Activated T-cell treated with anti-CD3 and anti-CD28 coated beads for 4 hours (primary cell): Measurements from ENCODE around the gene KIZ.

Experiments
- DNase-seq: peaks from one replicate; pipeline ENCODE4 v3.0.0-alpha.2; 2020

Gene KIZ, protein sequence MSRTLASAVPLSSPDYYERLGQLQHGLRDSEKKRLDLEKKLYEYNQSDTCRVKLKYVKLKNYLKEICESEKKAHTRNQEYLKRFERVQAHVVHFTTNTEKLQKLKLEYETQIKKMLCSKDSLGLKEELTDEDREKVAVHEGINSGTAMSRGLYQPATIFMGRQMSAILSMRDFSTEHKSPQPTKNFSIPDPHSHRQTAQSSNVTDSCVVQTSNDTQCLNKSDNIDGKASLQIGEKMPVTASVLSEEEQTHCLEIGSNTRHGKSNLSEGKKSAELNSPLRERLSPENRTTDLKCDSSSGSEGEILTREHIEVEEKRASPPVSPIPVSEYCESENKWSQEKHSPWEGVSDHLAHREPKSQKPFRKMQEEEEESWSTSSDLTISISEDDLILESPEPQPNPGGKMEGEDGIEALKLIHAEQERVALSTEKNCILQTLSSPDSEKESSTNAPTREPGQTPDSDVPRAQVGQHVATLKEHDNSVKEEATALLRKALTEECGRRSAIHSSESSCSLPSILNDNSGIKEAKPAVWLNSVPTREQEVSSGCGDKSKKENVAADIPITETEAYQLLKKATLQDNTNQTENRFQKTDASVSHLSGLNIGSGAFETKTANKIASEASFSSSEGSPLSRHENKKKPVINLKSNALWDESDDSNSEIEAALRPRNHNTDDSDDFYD

GRCh38 chr20:21125849-21126580 lies at the start of gene KIZ:
KIZ (plus strand) TSS chr20:21126082; CDS start chr20:21126116, 34 bp downstream.
- DNase-seq = peak; percentile 97

- no peak for DNase-seq
Observed at GRCh38 chr20:21077809-21078345, 48.0 kb upstream of the KIZ start.

GRCh38 chr20:21082584-21082983 lies 43.3 kb upstream of the KIZ start:
- no peak for DNase-seq

GRCh38 chr20:21083825-21084325 lies 42.0 kb upstream of the KIZ start:
- no peak for DNase-seq

DNA sequence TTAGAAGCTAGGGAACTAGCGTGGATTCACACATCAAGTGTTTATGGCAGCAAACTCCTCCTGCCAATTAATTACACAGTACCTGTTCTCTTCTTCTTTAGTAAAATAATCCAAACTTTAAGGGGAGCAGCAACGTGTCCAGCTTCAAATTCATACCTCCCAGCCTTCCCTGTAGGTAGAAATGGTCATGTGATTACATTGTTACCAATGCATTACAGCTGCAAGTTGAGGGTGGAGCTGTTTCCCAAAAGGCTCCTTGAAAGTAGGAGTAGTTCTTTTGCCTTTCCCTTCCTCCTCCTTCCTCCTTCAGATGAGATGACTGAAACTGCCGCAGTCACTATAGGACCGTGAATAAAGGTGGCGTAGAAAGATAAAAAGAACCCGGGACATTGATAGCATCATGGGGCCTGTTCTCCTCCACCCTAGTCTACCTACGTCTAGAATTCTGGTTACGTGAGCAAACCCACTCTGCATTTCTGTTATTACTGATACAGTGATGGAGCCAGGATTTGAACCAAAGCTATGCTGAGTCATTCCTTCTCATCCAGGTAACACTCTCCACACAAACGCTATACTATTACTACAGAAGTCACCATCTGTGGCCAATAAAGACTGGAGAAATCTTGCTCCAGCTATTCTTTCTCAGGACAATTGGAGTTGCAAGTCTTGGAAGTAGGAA lies 37.9 kb upstream of the KIZ start:
- DNase-seq = no peak

DNA sequence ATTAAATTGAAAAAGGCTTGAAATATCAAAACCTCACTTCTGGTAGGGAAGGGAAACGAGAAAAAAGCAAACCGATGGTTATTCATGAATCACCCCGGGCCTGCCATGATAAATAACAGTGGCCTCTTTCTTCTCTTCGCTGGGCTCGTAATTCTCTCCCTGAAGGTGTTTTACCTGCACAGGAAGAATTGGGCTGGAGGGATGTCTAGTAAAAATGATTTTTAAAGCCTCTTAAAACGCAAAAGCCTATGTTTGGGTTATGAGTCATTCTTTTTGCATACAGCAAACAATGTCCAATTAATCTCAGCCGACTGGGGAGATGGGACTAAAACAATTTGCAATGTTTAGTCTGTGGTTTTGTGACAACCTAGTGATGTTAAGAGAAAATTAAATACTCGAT lies 36.5 kb upstream of the KIZ start:
- no peak for DNase-seq

GRCh38 chr20:21090111-21090618 lies 35.7 kb upstream of the KIZ start:
- no peak for DNase-seq

DNA sequence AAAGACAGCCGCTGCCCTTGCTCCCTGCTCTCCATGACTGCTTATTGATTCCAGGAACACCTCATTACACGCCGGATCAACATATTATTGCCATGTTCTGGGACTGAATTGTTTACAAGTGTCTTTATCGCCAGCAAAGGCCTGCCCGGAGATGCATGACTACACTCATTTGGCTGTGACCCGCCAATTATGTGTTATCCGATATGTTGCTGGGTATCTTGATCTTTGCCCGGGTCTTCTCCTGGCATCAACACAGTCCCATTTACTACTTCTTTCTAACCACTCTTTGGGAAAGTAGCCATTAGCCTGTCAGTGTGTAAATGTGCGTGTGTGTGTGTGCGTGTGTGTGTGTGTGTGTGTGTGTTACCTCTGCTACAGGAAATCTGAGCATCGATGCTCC lies 35.2 kb upstream of the KIZ start:
- no peak for DNase-seq

DNA sequence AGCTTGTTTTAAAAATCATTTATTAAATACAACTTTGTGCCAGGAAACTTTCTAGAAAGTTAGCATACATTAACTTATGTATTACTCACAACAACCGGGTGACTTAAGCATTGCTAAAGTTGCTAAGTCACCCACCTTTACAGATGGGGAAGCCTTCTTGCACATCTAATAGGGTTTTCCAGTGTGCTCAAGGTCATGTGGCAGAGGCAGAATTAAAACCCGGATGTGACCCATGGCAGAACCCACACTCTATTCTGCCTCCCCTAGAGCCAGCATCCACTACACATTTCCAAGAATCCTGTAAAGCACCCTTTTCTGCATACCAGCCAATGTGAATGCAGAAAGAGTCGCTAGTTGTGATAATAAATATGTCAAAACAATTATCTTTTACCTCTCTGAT lies 33.1 kb upstream of the KIZ start:
- no peak for DNase-seq

GRCh38 chr20:21096321-21097043 lies 29.4 kb upstream of the KIZ start:
- no peak for DNase-seq

- peak; percentile 14 for DNase-seq
Observed at GRCh38 chr20:21099751-21100577, 25.9 kb upstream of the KIZ start.

- DNase-seq = no peak
Observed at GRCh38 chr20:21100578-21101452, 25.1 kb upstream of the KIZ start.

DNA sequence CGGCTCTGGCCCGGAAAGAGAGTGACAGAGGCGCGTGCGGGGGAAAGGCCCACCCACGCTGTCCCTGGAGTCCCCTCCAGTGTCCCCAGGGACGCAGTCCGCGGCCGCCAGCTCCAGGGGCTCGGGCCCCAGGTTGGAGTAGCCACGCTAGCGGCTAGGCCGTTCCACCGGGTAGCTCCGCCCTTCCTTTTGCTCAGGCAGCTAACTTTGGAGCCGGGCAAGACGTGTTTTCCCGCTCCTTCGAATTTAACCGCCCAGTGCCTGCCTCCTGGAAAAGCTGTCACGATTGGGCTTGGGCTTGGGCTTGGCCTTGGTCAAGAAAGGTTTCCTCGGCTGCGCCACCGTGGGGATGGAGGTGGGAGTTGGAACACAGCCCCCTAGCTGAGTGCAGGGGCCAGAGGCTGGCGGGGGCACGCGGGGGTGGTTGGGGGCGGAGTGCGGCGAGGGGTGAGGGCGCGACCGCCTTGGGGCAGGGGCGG lies 24.4 kb upstream of the KIZ start:
- no peak for DNase-seq

GRCh38 chr20:21101932-21102575 lies 23.8 kb upstream of the KIZ start:
- no peak for DNase-seq

DNA sequence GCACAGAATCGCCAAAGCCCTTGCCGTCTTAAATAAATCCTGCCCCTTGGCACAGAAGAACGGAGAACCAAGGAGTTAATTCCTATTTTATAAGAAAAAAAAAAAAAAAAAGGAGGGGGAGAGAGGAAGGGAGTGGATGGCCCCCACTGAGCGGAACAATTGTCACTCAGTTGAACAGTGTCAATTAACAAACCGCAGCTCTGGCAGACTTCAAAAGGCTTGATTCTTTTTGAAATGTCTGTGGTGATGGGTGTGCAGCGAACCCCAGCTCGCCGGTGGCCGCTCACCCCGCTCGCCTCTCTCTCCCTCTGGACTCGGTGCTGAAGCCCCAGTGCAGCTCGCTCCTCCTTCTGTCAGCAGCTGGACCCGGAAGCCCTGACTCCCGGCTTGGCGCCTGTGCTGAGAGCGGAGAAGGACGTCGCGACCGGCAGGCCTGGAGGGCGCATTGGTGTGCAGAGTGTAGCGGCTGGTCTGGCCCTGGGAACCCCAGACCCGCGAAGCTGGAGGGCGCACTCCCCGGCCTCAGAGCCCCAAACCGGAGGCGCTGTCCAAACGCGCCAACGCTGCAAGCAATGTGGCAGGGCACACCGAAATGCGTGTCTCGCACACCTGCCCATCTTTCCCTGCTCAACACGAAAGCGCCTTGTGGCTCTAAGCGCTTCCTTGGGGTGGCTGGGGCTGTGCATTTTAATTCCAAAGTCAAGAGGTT lies 23.1 kb upstream of the KIZ start:
- DNase-seq = no peak

DNA sequence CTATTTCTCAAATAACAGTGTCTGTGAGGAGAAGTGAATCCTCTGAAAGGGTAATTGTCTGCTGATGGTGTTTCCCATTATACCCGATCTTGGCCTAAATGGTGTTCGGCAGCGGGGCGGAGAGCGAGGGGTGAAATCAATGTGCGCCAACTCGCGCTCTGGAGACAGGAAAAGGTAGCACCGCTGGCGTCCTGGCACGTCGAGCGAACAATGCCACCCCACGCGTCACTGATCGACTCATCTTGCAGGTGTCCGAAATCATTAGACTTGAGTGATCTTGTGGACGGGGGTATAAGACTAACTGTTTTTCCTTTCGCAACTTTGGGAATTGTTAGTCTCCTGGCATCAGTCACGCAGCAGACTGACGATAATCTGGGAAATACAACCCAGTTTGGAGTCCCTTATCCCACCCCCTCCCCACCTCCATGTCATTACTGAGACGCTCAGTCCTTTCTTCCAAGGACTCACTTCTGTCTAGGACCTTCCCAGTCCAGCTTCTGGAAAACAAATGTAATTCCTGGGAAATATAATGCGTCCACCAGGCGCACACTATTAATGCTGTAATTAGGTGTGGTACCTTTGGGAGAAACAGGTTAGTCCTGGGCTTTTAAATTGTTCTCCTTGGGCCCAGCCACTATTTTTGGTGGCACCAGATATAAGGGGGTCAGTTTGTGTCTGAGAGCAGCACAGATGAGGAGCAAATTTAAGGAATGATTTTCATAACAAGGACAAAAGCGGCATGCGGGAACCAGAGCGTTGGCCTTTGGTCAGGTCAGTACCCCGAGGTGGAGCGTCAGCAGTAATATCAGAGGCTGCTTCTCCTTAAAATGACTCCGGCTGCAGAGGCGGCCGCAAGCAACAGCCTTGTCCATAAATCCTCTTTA lies 22.1 kb upstream of the KIZ start:
- DNase-seq = no peak

DNA sequence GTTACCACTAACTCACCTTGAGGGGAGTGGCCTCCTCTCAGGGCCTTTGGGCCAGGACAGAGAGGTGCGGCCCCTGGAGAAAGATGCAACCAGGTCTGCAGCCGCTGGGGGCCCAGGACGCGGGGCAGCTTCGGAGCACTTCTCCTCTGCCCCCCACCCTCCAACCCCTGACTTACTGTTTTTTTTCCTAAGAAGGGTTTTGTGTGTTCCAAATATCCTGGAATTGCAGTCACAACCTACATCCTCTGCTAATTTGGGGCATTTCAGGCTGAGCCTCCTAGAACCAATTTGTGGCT lies 21.5 kb upstream of the KIZ start:
- DNase-seq = no peak

DNA sequence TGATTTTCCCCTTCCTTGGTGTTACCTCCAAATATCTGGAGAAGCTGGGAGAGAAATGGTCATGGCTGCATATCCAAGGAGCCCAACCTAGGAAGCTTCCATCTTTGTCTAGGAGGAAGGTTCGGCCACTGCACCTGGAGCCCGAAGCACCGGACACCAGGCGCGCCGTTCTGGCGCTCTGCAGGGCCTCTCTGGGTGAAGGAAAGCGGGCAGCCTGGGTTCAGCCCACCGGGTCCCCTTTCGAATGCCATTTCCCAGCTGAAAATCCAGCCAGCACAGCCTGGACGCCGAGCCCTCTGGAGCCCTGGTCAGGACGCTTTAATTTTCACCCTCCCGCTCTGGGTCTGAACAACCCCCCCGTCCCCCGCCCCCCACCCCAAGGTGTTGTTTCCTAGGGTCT lies 21.0 kb upstream of the KIZ start:
- no peak for DNase-seq
